ENCODE data around the gene TMEM168. TPM values are rescaled to one million over a fixed set of nuclear protein-coding genes. Genes with fewer than 3 reads are reported as not detected.

TMEM168 gene, protein sequence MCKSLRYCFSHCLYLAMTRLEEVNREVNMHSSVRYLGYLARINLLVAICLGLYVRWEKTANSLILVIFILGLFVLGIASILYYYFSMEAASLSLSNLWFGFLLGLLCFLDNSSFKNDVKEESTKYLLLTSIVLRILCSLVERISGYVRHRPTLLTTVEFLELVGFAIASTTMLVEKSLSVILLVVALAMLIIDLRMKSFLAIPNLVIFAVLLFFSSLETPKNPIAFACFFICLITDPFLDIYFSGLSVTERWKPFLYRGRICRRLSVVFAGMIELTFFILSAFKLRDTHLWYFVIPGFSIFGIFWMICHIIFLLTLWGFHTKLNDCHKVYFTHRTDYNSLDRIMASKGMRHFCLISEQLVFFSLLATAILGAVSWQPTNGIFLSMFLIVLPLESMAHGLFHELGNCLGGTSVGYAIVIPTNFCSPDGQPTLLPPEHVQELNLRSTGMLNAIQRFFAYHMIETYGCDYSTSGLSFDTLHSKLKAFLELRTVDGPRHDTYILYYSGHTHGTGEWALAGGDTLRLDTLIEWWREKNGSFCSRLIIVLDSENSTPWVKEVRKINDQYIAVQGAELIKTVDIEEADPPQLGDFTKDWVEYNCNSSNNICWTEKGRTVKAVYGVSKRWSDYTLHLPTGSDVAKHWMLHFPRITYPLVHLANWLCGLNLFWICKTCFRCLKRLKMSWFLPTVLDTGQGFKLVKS
- total RNA-seq, result 57.1 TPM

DNA sequence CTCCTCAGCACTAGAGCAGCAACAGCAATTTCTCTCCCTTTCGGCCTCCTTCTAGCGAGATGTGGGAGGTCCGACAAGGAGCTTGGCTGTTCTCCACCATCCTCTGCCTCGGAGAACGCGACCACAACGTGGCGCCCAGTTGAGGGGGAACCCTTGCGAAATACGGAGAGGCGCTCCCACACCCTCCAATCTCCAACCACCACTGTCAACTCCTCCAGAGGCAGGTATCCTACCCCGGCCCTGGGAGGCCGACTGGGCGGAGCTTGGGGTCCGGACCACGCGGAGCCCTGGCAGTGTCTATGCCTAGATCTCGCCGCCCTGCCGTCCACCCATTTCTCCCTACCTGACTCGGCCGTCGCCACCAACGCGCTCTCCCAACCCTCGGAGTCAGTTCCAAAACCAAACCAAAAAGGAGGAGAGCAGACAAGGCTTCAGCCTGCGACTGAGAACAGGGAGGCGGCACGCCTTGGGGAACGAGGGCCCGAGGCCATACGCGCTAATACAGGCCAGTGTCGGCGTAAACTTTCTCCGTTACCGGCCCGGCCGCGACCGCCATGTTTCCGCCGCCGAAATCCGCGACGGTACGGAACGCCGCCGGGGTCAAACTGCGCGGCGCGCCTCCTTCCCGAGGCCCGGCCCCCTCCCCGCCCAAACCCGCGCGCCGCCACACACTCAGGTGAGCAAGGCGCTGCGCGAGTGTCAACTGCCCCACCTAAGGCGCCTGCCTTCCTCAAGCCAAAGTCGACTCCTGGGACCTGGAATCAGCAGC lies at the start of gene TMEM168:
Gene TMEM168, minus strand, starts transcription at position 577 of the 769 bp plus-strand sequence. CDS start 5,568 bp downstream, outside the sequence.

Data from camera-type eye (tissue), 1 donor.